GM19324 (cell line): ENCODE data around the gene ADCY1.

ENCODE experiments used
- ATAC-seq: cut with Tn5 transposase; IDR thresholded peaks from one replicate; pipeline ENCODE4 v1.9.1; 2021; ENCODE audit warnings: mild to moderate bottlenecking, moderate library complexity; ENCODE audit not compliant: unreplicated experiment, low FRiP score

Gene ADCY1

DNA sequence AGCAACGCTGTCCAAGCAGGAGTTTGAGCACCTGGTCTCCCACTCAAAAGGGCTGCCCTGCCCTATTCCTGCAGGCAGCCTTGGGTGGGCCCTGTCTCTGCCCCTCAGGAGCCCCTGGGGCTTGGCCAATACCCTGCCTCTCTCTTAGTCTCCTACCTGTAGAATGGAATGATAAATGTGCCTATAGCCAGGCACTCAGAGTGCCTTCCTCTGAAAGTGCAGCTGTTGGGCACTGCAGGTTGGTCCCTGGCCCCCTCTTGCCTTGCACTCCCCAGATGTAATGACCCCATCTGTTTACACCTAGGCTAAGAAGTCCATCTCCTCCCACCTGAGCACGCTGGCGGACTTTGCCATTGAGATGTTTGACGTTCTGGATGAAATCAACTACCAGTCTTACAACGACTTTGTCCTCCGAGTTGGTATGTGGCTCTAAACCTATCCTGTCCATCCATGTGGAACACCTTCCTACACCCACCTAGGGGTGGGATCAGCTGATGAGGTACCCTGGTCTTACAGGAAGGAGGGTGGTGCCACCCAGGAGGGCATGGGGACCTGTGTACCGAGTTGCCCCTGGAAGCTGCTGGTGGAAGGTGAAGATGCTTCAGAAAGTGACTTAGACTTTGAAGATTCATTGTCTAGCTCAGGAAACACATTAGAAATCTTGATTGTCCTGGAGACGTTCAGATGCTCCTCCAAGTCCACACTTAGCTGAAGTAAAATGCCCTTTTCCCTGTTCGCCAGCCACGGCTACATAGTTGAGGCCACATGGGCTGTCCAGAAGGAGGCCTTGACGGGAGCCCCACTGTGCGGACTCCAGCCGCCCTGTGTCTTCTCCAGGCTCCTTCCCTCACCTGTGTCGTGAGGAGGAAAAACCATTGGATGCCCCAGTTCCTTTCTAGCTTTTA is 134.1 kb downstream of the ADCY1 start:
- ATAC-seq = no peak

DNA sequence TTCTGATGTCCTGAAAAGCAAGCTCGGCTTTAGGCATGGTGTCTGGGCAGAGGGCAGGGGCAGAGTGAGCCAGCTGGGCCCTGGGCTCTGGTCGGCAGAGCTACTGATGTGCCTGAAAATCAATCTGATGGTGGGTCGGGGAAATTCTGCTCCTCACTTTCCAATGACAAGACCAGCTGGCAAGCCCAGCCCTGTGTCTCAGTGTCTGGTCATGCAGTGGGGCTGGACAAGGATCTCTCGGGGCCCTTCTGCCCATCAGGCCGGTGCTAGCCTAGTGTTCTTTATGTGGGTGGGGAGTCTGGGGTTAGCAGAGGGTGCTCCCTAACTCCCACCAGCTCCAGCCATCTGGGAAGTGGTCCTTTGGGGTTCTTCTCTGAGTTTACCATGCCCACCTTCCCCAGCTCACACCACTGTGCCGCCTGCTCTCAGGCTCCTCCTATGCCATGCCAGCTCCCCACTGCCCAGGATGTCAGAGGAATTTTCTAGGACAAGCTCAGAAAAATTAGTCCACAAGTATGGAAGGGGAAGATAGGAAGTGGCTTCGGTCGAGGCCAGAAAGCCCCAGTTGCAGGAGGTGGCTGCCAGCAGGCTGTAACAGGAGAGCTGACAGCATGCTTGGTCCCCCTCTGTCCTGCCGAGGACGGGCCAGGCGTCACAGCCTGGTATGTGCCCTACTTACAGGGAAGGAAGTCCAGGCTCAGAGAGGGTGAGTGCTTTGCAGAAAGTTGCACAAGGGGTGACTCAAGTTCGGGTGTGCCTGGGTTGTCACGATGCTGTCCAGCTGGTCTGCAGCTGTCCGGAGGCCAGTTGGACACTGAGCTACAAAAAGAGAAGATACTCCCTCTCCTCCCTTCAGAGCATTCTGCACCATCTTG is 135.2 kb downstream of the ADCY1 start:
- no peak for ATAC-seq

DNA sequence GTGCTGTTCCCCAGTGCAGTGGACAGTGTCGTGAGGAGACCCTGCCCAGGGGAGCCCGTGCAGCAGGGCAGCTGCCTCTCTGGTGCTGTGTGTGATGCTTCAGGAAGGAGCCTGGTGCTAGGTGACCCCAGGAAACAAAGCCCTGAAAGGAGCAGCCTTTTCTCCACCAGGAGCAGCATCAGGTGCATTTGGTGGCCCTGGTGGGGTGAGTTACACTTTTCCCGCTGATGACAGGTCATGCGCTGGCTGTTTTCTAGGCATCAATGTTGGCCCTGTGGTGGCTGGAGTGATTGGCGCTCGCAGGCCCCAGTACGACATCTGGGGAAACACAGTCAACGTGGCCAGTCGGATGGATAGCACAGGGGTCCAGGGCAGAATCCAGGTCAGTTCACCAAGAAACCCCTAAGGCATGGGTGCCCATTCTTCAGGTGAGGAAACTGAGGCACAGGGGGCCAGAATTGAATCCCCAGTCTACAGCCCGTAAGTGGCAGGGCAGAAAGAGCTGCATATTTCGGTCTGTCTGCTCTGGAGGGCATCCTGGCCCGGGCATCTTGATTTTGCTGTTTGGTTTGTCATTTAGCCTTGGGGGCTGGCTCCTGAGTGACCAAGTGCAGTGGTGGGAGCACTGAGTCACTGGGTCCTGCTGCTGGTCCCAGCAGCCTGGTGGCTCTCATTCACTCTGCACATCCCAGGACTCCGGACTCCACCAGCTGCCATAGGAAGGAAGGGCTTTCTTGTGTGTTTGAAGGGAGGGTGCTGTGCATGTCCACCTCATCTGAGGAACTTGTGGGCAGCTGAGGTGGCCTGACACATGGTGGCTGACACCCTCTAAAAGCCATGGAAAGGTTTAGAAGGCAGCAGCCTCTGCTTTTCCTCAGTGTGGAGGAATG is 136.3 kb downstream of the ADCY1 start:
- ATAC-seq = no peak

DNA sequence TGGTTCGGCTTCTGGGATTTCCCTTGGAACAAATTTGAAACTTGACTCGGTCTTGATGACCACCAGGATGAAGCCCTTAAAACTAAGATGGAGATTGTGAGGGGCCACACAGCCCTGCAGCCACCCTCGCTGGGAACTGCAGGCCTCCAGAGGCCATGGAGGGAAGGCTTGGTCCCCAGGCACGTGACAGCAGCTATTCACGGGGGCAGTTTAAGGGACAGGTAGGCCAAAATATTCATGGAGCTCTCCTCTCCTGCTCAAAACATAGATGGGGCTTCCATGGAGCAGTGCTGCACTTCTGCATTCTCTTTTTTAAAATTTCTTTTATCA is 137.0 kb downstream of the ADCY1 start:
- no peak for ATAC-seq

DNA sequence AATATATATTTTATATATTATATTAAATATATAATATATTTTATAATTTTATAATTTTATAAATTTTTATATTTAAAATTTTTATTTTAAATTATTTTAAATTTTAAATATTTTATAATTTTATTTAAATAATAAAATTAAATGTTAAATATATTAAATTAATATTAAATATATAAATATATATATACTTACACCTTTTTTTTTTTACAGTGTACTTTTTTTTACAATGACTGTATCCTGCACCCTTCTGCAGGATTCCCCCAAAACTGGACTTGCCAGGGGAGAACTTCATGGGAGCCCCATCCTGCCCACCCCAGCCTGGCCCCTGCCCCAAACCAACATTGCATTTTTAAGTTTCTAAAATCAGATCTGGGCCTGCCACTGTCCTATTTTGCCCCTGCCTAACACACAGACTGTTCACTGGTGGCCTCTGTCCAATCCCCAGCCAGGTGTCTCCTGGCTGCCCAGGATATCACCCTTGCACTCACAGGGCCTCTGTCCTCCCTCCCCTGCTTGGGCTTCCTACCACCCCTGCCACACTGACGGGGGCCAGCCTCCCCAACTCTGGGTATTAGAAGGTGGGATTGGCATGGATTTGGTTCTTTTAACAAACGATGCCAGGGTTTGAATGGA is 138.0 kb downstream of the ADCY1 start:
- ATAC-seq = no peak

DNA sequence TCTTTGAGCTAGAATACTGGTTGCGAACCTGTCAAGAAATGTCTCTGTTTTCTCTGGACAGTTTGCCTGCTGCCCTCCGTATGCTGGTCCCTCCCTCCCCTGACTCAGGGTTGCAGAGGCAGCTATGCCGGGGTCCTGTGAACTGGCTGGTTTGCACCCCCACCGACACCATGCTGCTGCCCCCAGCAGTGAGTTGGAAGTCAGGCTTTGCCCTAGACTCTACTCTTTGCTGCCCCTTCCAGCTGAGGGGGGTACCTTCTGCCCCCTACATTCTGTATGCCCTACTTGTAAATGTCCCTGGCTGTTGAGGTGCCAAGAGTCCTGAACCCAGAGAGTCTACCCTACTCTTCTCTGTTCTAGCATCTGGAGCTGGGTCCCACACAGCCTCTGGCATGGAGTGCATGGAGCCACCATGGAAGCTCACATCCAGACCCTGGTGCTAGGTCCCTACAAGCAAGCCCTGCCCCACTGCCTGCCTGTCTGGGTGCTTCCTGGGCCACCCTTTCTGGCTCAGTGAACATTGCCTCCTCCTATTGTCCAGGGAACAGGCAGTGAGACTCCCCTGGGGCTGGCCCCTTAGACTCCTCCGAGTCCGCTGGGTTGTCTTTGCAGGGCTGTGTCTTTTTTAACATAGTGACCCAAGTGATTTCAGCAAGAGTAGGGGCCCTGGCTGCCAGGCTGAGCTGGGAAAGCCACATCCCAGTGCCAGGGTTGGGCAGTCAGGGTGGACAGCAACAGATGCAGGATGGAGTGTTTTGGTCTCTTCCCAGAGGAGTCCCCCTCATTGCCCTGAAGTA is 138.9 kb downstream of the ADCY1 start:
- no peak for ATAC-seq

DNA sequence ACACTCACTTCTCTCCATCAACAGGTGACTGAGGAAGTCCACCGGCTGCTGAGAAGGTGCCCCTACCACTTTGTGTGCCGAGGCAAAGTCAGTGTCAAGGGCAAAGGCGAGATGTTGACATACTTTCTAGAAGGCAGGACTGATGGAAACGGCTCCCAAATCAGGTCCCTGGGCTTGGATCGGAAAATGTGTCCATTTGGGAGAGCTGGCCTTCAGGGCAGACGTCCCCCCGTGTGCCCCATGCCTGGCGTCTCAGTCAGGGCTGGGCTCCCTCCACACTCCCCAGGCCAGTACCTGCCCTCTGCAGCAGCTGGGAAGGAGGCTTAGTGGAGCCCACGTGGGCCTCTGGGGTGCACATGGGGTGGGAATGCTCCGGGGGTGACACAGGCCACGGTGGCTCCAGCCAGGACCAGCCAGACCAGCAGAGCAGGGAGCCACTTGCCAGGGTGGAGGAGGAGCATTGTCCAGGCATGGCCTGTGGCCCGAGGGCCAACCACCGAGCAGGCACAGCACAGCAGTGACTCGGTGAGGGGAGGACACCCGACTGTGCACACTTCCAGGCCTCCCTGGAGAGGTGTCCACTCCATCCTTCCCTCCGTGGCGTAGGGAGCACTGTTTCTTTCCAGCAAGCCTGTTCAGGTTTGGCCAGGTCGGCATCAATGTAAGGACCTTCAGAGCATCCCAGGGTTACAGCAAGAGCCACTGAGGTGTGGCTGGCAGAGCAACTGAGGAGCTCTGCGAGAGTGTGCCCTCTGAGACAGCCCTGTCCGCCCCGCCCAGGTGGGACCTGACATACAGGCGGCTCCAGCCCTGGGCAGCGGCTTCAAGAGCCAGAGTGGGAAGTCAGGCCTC is 139.7 kb downstream of the ADCY1 start:
- no peak for ATAC-seq

DNA sequence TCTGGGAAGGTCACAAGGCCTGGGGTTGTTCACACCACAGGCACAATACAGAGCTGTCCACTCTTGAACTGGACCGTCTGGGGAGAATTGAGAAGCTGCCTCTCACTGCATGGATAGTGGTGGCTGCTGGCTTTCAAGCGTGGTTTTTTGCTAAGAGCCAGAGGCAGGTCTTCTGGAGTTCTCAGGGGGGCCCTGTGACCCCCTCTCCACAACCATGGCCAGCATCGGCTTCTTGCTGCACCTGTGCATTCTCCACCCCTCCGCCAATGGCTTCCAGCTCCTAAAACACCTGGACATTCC is 140.3 kb downstream of the ADCY1 start:
- ATAC-seq = no peak

DNA sequence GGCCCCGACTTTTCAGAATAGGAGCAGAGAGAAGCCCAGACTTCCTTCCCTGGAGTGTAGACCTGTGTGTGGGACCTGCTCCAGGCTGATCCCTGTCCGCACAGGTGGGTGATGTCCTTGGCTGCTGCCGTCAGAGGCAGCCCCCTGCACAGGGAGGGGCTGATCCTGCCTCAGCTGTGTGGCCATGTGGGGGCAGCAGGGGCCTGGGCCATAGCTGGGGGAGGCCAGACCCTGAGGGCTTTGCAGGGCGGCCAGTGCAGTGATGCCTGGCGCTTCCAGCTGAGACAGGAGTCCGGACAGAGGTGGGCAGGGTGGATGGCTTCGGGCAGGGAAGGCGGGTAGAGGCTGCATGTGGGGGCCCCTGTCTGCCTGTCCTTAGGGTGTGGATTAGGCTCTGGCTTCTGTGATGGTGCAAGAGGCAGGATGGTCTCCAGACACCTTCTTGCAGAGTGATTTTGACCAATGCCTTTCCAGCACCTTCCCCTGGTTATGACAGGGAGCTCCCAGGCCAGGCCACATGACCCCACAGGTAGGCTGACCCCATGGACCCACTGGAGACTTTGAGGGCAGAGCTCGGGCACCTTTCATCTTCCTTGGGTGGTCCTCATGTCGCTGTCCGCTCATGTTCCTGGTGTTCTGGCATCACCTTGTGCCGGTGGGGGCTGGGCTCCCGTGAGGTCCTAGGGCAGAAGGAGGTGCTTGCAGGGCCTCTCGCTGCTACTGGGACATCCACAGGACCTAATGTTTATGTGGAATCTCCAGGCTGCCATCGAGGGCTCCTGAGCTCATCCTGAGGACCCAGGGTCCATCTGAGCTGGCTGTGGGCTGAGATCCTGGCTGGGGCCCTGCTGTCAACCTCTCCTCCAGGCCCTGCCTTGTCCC is 141.5 kb downstream of the ADCY1 start:
- no peak for ATAC-seq

DNA sequence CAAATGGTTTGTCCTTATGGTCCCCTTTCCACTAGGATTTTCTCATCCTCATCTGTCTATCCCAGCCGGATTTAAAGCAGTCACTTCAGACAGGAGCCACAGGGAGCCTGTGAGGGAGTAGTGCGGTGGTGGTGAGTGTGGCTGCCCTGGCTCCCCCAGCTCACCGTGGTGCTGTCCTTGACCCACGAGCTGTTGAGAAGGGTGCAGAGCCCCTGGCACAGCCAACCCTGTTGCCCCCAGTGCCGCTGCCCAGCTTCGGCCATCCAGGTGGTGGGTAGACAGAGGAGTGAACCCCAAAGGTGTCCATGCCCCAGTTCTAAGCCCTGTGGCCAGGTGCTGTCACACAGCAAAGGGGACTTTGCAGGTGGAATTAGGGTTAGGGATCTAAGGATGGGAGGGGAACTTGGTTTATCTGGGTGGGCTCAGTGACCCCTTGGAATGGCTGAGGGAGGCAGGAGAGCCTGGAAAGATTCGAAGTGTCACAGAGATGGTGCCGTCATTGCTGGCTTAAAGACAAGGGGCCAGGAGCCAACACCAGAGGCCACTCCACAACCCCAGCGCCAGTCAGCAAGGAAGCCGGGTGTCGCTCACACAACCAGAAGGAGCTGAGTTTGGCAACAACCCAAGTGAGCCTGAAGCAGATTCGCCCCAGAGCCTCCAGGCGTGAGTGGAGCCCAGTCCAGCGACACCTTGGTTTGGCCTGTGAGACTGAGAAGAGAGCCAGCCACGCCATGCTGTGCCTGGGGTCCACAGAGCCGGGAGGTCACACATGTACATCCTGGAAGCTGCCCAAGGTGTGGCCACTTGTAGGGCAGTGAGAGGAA is 142.4 kb downstream of the ADCY1 start:
- no peak for ATAC-seq

DNA sequence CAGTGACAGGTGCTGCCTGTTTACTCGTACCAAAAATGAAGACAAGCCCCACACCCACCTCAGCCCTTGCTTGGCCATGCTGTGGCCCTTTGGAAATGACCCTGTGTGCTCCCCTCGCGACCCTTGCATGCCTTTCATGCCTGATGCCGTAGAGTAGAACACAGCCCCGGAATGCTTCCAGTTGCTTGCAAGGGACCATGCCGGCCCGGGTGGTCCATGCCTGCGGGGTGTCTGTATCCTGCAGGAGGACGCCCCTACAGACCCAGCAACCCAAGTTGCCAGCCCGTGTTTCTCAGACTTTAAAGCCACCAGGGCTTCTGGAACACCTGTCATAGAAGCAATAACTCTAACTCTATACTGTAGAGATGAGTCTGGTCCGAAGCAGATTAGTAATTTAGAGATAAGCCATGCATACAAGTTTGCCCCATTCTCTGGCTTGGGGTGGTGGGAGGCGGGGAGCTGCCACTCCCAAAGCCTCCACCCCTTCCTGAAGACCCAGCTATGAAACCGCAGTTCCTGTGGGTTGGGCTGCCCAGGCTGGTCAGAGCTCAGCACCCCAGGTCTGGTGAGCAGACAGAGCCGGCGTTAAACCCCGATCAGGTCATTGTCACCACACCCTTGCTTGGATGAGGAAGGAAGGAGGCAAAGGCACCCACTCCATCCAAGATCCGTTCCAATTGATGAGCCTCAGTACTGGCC is 143.5 kb downstream of the ADCY1 start:
- ATAC-seq = no peak

DNA sequence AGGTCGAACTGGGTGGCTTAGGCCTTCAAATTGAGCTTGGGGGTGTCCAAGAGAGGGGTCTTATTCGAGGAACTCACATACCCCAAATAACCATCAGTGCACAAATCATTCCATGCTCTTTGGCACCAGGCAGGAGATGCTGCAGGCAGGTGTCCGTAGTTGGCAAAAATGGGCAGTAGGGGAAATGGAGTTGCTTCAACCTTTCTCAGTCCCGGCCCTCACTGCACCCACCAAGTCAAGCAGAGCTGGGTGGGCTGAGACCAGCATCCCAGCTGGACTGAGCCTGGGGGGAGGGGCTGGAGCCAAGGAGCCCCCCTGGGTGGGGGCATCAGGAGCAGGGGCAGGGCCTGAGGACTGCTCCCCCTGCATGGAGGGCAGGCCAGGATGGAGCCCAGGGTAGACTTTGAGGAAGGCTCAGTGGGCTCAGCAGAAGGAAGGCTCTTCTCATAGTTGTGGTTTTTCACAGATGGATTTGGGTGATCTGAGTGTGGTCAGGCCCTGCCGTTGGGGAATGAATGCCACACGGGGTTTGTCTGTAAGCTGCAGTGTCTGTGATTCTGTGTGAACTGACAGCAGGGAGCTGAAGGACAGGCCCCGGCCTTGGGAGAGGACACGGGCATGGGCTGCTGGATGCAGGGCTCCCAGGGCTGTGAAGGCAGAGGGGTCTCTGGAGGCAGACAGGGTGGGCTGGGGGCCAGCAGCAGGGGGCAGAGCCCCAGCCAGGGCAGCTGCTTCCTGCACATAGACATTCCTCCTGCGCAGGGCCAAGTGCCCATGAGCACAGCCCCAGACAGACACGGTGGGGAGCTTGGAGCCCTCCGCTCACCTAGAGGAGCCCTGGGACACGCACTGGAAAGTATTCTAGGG is 144.5 kb downstream of the ADCY1 start:
- ATAC-seq = no peak

DNA sequence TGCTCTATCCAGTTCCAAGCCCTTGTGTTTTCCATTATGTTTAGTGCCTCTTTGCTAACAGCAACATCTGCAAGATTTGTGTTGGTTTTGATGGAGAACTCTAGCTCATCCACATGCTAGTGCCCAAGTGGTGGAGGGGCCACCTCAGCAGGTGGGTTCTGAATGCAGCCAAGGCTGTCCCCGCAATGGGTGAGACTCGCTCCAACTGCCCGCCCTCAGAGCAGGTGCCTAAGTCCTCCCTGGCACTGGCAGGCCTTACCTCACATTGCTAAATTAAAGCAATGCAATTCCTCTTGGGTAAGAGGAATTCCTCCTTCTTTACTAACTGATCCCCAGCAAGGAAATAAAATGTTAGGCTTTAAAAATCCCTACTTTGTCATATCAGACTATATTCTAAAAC is 146.8 kb downstream of the ADCY1 start:
- no peak for ATAC-seq

DNA sequence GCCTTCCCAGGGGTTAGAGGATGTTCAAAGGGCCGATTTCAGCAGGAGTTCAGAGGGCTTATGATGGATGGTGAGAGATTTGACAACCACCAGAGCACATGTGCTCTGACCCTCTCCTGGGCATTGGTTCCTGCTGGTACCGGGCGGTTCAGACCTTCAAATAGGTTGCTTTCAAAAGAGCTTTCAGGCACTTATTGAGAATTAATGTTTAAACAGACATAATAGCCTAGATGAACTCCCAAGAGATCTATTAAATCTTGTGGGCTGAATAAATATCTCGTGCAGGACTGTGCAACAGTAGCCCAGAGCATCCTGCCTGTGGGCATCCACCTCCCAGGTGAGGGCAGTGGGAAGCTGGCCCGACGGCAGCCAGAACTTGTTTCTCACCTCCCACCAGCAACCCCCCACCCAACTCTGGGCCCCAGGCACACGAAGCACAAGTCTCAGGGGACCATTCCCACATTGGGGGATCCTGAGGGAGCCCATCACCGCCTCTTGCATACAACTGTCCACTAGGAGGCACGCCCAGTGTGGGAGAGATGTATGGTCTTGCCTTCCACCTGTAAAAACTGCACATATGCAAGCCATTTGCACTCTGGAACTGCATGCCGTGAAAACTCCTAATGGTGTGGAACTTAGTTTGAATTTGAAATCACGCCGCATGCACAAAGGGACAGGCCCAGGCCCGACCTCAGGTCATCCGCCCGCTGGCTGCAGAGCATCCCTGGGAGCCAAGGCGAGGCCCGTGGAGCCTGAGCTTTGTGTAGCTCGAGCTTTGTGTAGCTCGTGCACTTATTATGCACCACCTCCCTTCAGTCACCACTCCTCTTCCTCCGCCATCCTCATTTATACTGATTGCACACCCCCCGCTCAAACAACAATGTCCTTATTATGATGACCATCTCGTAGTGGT is 147.8 kb downstream of the ADCY1 start:
- no peak for ATAC-seq
